Stimulated activated CD8-positive, alpha-beta memory T cell treated with anti-CD3 and anti-CD28 coated beads, Interleukin-12 subunit alpha, Interleukin-12 subunit beta, amount 100 ng/mL, for 24 hours (primary cell): ENCODE data around the gene CD79A.

Experiments
- DNase-seq: peaks from one replicate; pipeline ENCODE4 v3.0.0-alpha.2; 2020; ENCODE audit errors: extremely low read depth

CD79A gene

GRCh38 chr19:41918653-41919244, 41.7 kb downstream of the CD79A start:
- DNase-seq: no peak

GRCh38 chr19:41919948-41920712, 43.1 kb downstream of the CD79A start:
- no peak for DNase-seq

- no peak for DNase-seq
Observed at GRCh38 chr19:41920882-41921576, 44.0 kb downstream of the CD79A start.

- no peak for DNase-seq
Observed at GRCh38 chr19:41921577-41922576, 44.8 kb downstream of the CD79A start.

- no peak for DNase-seq
Observed at GRCh38 chr19:41922585-41922984, 45.5 kb downstream of the CD79A start.

GRCh38 chr19:41923045-41923788, 46.1 kb downstream of the CD79A start:
- no peak for DNase-seq

- DNase-seq: no peak
Observed at GRCh38 chr19:41924151-41925145, 47.4 kb downstream of the CD79A start.

- DNase-seq: no peak
Observed at GRCh38 chr19:41925208-41926003, 48.3 kb downstream of the CD79A start.

- DNase-seq: no peak
Observed at GRCh38 chr19:41926028-41926762, 49.1 kb downstream of the CD79A start.

- DNase-seq: no peak
Observed at GRCh38 chr19:41926763-41927496, 49.9 kb downstream of the CD79A start.

GRCh38 chr19:41927497-41928192, 50.6 kb downstream of the CD79A start:
- no peak for DNase-seq

GRCh38 chr19:41928221-41928683, 51.2 kb downstream of the CD79A start, which contains the start of gene ERFL:
TSS of gene ERFL (minus strand) at chr19:41928449. CDS start at chr19:41912919, 15,530 bp downstream.
- DNase-seq: no peak

- no peak for DNase-seq
Observed at GRCh38 chr19:41928754-41929535, 51.9 kb downstream of the CD79A start.

GRCh38 chr19:41929536-41930071, 52.5 kb downstream of the CD79A start:
- DNase-seq: no peak

GRCh38 chr19:41930322-41930722, 53.2 kb downstream of the CD79A start:
- DNase-seq: no peak
